Mucosa of stomach (tissue), 1 donor: ENCODE measurements around the gene FBXO24.
"Not testable (repeated sequence)": the region's sequence is repeated elsewhere in the genome, so short reads cannot be mapped to it uniquely, and the experiment has no call there.

Experiments used
- H3K27me3 ChIP-seq: one replicate; pipeline ENCODE4 v1.7.0; 2013; ENCODE audit warnings: mild to moderate bottlenecking, low read length; ENCODE audit not compliant: control insufficient read depth, insufficient read depth
- H3K36me3 ChIP-seq: one replicate; pipeline ENCODE4 v1.7.0; 2013; ENCODE audit warnings: low read length; ENCODE audit not compliant: control insufficient read depth, insufficient read depth
- H3K4me1 ChIP-seq: one replicate; pipeline ENCODE4 v1.7.0; 2013; ENCODE audit warnings: mild to moderate bottlenecking, low read length; ENCODE audit not compliant: control insufficient read depth, insufficient read depth
- H3K4me3 ChIP-seq: one replicate; pipeline ENCODE4 v1.7.0; 2013; ENCODE audit warnings: low read length
- H3K9ac ChIP-seq: one replicate; pipeline ENCODE4 v1.7.0; 2013; ENCODE audit warnings: mild to moderate bottlenecking, low read length, moderate library complexity
- H3K9me3 ChIP-seq: one replicate; pipeline ENCODE4 v1.7.0; 2013; ENCODE audit warnings: mild to moderate bottlenecking, low read length, moderate library complexity; ENCODE audit not compliant: control insufficient read depth
- donor health status: Pancreatic carcinoma.

Gene FBXO24

GRCh38 chr7:100545360-100546128 lies 40.6 kb upstream of the FBXO24 start:
- H3K4me3 ChIP-seq = no peak overlapping the region
- no peaks in the 10 kb centered on the region for H3K27me3 ChIP-seq
- H3K9me3 ChIP-seq = no peaks in the 10 kb centered on the region
- no peaks in the 10 kb centered on the region for H3K36me3 ChIP-seq
- peak overlapping the region; percentile 30 for H3K9ac ChIP-seq
- peaks cover 59% of the 10 kb centered on the region for H3K4me1 ChIP-seq

- H3K9ac ChIP-seq = peak overlapping the region; percentile 30
- H3K4me1 ChIP-seq = peaks cover 59% of the 10 kb centered on the region
- no peaks in the 10 kb centered on the region for H3K9me3 ChIP-seq
- no peaks in the 10 kb centered on the region for H3K36me3 ChIP-seq
- H3K27me3 ChIP-seq = no peaks in the 10 kb centered on the region
- H3K4me3 ChIP-seq = no peak overlapping the region
These were observed 39.8 kb upstream of the FBXO24 start for GRCh38 chr7:100546129-100546925.

- Histone ChIP-seq H3K4me3 (no peak overlapping the region), H3K9me3 (no peaks in the 10 kb centered on the region), H3K4me1 (peaks cover 59% of the 10 kb centered on the region), H3K9ac (peak overlapping the region; percentile 30), H3K27me3 (no peaks in the 10 kb centered on the region), H3K36me3 (no peaks in the 10 kb centered on the region)
These were observed 39.0 kb upstream of the FBXO24 start for GRCh38 chr7:100546926-100547800.

DNA sequence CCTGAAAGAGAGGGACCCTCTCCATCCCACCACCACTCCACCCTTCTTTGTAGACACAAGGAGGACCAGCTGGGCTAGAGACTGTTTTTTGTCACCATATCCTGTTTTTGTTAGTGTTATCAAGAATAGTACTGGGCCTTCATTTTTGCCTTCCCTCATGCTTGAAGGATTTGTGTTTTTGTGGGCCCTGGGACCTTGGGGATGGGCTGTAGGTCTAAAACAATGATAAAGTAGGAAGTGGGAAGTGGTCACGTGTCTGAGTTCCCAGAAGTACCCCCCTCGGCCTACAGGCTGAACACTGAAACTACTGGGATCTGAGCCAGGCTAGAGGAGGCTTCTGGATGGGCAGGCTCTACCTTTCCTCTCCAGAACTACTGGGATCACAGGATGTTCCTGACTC lies 38.3 kb upstream of the FBXO24 start:
- peak overlapping the region; percentile 6 for H3K9ac ChIP-seq

GRCh38 chr7:100548446-100548845 lies 37.7 kb upstream of the FBXO24 start:
- H3K9ac ChIP-seq = peak overlapping the region; percentile 12
- peaks cover 54% of the 10 kb centered on the region for H3K4me1 ChIP-seq
- H3K9me3 ChIP-seq, H3K36me3 ChIP-seq, H3K27me3 ChIP-seq, H3K4me3 ChIP-seq: not testable (repeated sequence)

More for the DNA sequence above, 38.3 kb upstream of the FBXO24 start:
- no peaks in the 10 kb centered on the region for H3K36me3 ChIP-seq
- no peak overlapping the region for H3K4me3 ChIP-seq
- H3K4me1 ChIP-seq = peaks cover 54% of the 10 kb centered on the region
- no peaks in the 10 kb centered on the region for H3K9me3 ChIP-seq
- H3K27me3 ChIP-seq = no peaks in the 10 kb centered on the region

DNA sequence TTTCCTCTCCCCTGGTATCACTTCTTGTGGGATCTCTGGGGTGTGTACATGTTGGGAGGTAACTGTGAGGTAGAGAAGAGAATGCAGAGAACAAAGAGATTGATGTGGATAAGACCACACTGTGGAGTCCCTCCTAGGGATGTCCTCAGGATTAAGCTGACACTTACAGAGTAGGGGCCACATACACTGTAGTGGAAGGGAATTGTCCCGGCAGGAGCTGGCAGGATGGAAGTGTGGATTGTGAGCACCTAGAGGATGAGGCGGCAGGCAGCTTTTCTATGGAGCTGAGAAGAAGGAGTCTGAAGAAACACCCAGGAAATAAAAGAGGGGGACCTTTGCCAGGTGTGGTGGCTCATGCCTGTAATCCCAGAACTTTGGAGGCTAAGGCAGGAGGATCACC lies 33.6 kb upstream of the FBXO24 start:
- H3K27me3 ChIP-seq = no peaks in the 10 kb centered on the region
- H3K4me3 ChIP-seq = no peak overlapping the region
- no peak overlapping the region for H3K9ac ChIP-seq
- no peaks in the 10 kb centered on the region for H3K9me3 ChIP-seq
- peaks cover 17% of the 10 kb centered on the region for H3K4me1 ChIP-seq
- peaks cover 6% of the 10 kb centered on the region for H3K36me3 ChIP-seq

GRCh38 chr7:100553032-100553431 lies 33.1 kb upstream of the FBXO24 start:
- Histone ChIP-seq H3K27me3 (no peaks in the 10 kb centered on the region), H3K4me1 (peaks cover 12% of the 10 kb centered on the region), H3K36me3 (peaks cover 6% of the 10 kb centered on the region), H3K9me3 (no peaks in the 10 kb centered on the region), H3K9ac (no peak overlapping the region), H3K4me3 (no peak overlapping the region)

DNA sequence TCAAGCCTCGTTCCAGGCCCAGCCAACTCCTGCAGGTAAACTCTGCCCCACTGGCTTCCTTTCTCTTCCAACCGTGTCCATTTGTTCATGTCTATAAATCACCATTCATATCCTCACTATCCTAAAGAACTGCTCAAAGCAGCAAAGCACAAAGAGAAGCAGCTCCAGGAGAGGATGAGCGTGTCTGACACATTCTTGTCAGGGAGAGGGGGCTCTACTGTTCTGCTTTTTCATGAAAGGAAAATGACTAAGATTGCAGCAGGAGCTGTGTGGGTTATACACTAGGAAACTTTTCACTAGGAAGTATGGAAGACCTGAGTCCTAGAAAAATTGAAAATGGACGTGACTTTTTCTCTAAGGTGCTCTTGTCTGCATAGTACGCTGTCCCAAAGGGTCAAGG lies 30.4 kb upstream of the FBXO24 start:
- Histone ChIP-seq H3K4me1 (peaks cover 8% of the 10 kb centered on the region), H3K9me3 (no peaks in the 10 kb centered on the region), H3K27me3 (no peaks in the 10 kb centered on the region), H3K36me3 (peaks cover 6% of the 10 kb centered on the region), H3K4me3 (no peak overlapping the region), H3K9ac (no peak overlapping the region)

DNA sequence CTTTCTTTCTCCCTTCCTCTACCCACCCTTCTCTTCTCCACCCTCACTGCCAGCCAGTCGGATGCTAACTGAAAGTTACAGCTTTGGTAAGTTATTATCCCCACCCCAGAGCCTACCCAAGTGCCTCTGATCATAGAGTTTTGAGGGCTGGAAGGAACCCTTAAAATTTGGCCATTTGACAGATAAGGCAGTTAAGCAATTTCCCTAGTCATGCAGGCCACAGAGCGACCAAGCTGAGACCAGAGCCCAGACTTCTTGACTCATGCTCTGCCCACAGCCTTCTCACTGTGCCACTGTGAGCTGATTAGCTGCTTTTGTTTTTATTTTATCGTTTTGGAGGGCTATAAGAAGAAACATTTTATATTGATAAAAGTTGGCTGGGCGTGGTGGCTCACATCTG lies 29.6 kb upstream of the FBXO24 start:
- no peak overlapping the region for H3K9ac ChIP-seq
- H3K27me3 ChIP-seq = no peaks in the 10 kb centered on the region
- H3K4me3 ChIP-seq = no peak overlapping the region
- peaks cover 6% of the 10 kb centered on the region for H3K36me3 ChIP-seq
- peaks cover 8% of the 10 kb centered on the region for H3K4me1 ChIP-seq
- no peaks in the 10 kb centered on the region for H3K9me3 ChIP-seq

- no peak overlapping the region for H3K9ac ChIP-seq
- H3K9me3 ChIP-seq = no peaks in the 10 kb centered on the region
- H3K36me3 ChIP-seq = peaks cover 6% of the 10 kb centered on the region
- H3K4me3 ChIP-seq = no peak overlapping the region
- H3K4me1 ChIP-seq = peaks cover 11% of the 10 kb centered on the region
- H3K27me3 ChIP-seq = no peaks in the 10 kb centered on the region
These were observed 27.0 kb upstream of the FBXO24 start for GRCh38 chr7:100559127-100559526.

GRCh38 chr7:100561491-100562194 lies 24.5 kb upstream of the FBXO24 start:
- Histone ChIP-seq H3K27me3 (no peaks in the 10 kb centered on the region), H3K4me3 (no peak overlapping the region), H3K9me3 (no peaks in the 10 kb centered on the region), H3K4me1 (peaks cover 13% of the 10 kb centered on the region), H3K36me3 (peaks cover under 1% of the 10 kb centered on the region), H3K9ac (no peak overlapping the region)
